Activated CD8-positive, alpha-beta memory T cell treated with anti-CD3 and anti-CD28 coated beads, Interleukin-2, amount 50 U/mL, for 1 hour (primary cell): Measurements from ENCODE around the gene SLC6A11.

Source experiments
- DNase-seq: peaks from one replicate; pipeline ENCODE4 v3.0.0-alpha.2; 2020; ENCODE audit errors: extremely low read depth

The SLC6A11 gene

GRCh38 chr3:10841100-10841499, 25.1 kb downstream of the SLC6A11 start:
- no peak for DNase-seq

- no peak for DNase-seq
Measured at GRCh38 chr3:10843378-10843777, 27.4 kb downstream of the SLC6A11 start.

GRCh38 chr3:10845001-10845761, 29.2 kb downstream of the SLC6A11 start:
- no peak for DNase-seq

GRCh38 chr3:10845839-10846656, 30.0 kb downstream of the SLC6A11 start:
- no peak for DNase-seq

GRCh38 chr3:10846657-10846975, 30.6 kb downstream of the SLC6A11 start:
- no peak for DNase-seq

GRCh38 chr3:10848261-10848660, 32.2 kb downstream of the SLC6A11 start:
- DNase-seq = no peak

GRCh38 chr3:10852066-10852808, 36.2 kb downstream of the SLC6A11 start:
- no peak for DNase-seq

GRCh38 chr3:10855083-10855870, 39.2 kb downstream of the SLC6A11 start:
- no peak for DNase-seq

- no peak for DNase-seq
Measured at GRCh38 chr3:10855871-10856662, 40.0 kb downstream of the SLC6A11 start.

- no peak for DNase-seq
Measured at GRCh38 chr3:10857235-10857634, 41.2 kb downstream of the SLC6A11 start.

- DNase-seq = no peak
Measured at GRCh38 chr3:10858091-10858490, 42.1 kb downstream of the SLC6A11 start.

GRCh38 chr3:10867384-10867783, 51.4 kb downstream of the SLC6A11 start:
- no peak for DNase-seq

- no peak for DNase-seq
Measured at GRCh38 chr3:10869460-10869859, 53.4 kb downstream of the SLC6A11 start.

GRCh38 chr3:10870296-10870695, 54.3 kb downstream of the SLC6A11 start:
- DNase-seq = no peak

GRCh38 chr3:10873415-10873814, 57.4 kb downstream of the SLC6A11 start:
- no peak for DNase-seq

- DNase-seq = no peak
Measured at GRCh38 chr3:10875914-10876313, 59.9 kb downstream of the SLC6A11 start.

GRCh38 chr3:10876661-10877060, 60.6 kb downstream of the SLC6A11 start:
- no peak for DNase-seq

- no peak for DNase-seq
Measured at GRCh38 chr3:10882851-10883250, 66.8 kb downstream of the SLC6A11 start.

- no peak for DNase-seq
Measured at GRCh38 chr3:10883478-10884234, 67.6 kb downstream of the SLC6A11 start.

GRCh38 chr3:10887015-10887414, 71.0 kb downstream of the SLC6A11 start:
- DNase-seq = no peak
